WERI-Rb-1 (cell line): Measurements from ENCODE around the gene PCDHGA4.
"Not testable (repeated sequence)": the region's sequence is repeated elsewhere in the genome, so short reads cannot be mapped to it uniquely, and the experiment has no call there.

Source experiments
- DNase-seq: peaks from one replicate; pipeline ENCODE4 v3.0.0-alpha.2; 2020
- H3K27ac ChIP-seq: fragments of 250-450 bp; sonication (Bioruptor Pico); 2 replicates; pipeline ENCODE4 v1.5.1; 2020; ENCODE audit warnings: mild to moderate bottlenecking, moderate library complexity
- H3K27me3 ChIP-seq: fragments of 250-450 bp; sonication (Bioruptor Pico); 2 replicates; pipeline ENCODE4 v1.5.1; 2021; ENCODE audit warnings: mild to moderate bottlenecking, low read depth, moderate library complexity; ENCODE audit not compliant: insufficient read depth, severe bottlenecking
- H3K36me3 ChIP-seq: fragments of 250-450 bp; sonication (Bioruptor Pico); 2 replicates; pipeline ENCODE4 v1.5.1; 2020; ENCODE audit warnings: mild to moderate bottlenecking, moderate library complexity
- H3K4me3 ChIP-seq: 2 replicates; pipeline ENCODE4 v1.5.1; 2011; ENCODE audit warnings: low read depth, mild to moderate bottlenecking, control low read depth, low read length
- H3K9me3 ChIP-seq: fragments of 250-450 bp; sonication (Bioruptor Pico); 2 replicates; pipeline ENCODE4 v1.5.1; 2021; ENCODE audit warnings: mild to moderate bottlenecking, moderate library complexity; ENCODE audit not compliant: severe bottlenecking
- CTCF ChIP-seq: IDR thresholded peaks from 2 replicates; pipeline ENCODE4 v1.5.1; 2011; ENCODE audit warnings: low read depth, mild to moderate bottlenecking, control low read depth, inconsistent platforms, low read length

PCDHGA4 gene

GRCh38 chr5:141354900-141355469 is at the start of gene PCDHGA4:
Gene PCDHGA4 (plus strand): TSS chr5:141355021. CDS start chr5:141355108, 87 bp downstream.
- Histone ChIP-seq H3K4me3 (no peak within 1 kb of the TSS), H3K27ac (no peak within 1 kb of the TSS), H3K9me3 (peaks cover 30% of the 10 kb centered on the region), H3K36me3 (no peaks in the 10 kb centered on the region), H3K27me3 (no peaks in the 10 kb centered on the region)
- TF ChIP-seq CTCF = peak; percentile 28; the same call in 1 of the 2 replicates
- no peak for DNase-seq

- H3K27ac ChIP-seq = no peak overlapping the region
- H3K9me3 ChIP-seq = peaks cover 2% of the 10 kb centered on the region
- H3K4me3 ChIP-seq = no peak overlapping the region
- H3K27me3 ChIP-seq = no peaks in the 10 kb centered on the region
- TF ChIP-seq CTCF = no peak
- DNase-seq = no peak
- no peaks in the 10 kb centered on the region for H3K36me3 ChIP-seq
These were observed 48.2 kb upstream of the PCDHGA4 start for GRCh38 chr5:141306630-141307029.

GRCh38 chr5:141313711-141314110 is 41.1 kb upstream of the PCDHGA4 start:
- no peak for DNase-seq
- no peak overlapping the region for H3K4me3 ChIP-seq
- H3K36me3 ChIP-seq = peaks cover 23% of the 10 kb centered on the region

GRCh38 chr5:141316963-141317362 is 37.9 kb upstream of the PCDHGA4 start:
- peaks cover 39% of the 10 kb centered on the region for H3K36me3 ChIP-seq
- H3K27me3 ChIP-seq, H3K27ac ChIP-seq, DNase-seq, H3K4me3 ChIP-seq: not testable (repeated sequence)
- peaks cover 29% of the 10 kb centered on the region for H3K9me3 ChIP-seq

More at GRCh38 chr5:141313711-141314110, 41.1 kb upstream of the PCDHGA4 start:
- Histone ChIP-seq H3K27ac (no peak overlapping the region), H3K9me3 (peaks cover 11% of the 10 kb centered on the region), H3K27me3 (no peaks in the 10 kb centered on the region)
- no peak for TF ChIP-seq CTCF

GRCh38 chr5:141319202-141319601 is 35.6 kb upstream of the PCDHGA4 start:
- no peak for DNase-seq
- H3K27me3 ChIP-seq = no peaks in the 10 kb centered on the region
- no peak for TF ChIP-seq CTCF
- no peak overlapping the region for H3K4me3 ChIP-seq
- no peak overlapping the region for H3K27ac ChIP-seq
- peaks cover 29% of the 10 kb centered on the region for H3K9me3 ChIP-seq
- H3K36me3 ChIP-seq = peaks cover 39% of the 10 kb centered on the region

GRCh38 chr5:141319699-141320098 is 35.1 kb upstream of the PCDHGA4 start:
- Histone ChIP-seq H3K4me3 (peak overlapping the region; percentile 100), H3K9me3 (peaks cover 29% of the 10 kb centered on the region), H3K27ac (no peak overlapping the region; the same call in 1 of the 2 replicates), H3K36me3 (peaks cover 39% of the 10 kb centered on the region), H3K27me3 (no peaks in the 10 kb centered on the region)
- no peak for DNase-seq
- no peak for TF ChIP-seq CTCF
